Keratinocyte (primary cell): ENCODE results near the gene CES1. TPM values are rescaled to one million over a fixed set of nuclear protein-coding genes. Genes with fewer than 3 reads are reported as not detected.

Experiments
- DNase-seq: peaks from one replicate; pipeline ENCODE4 v3.0.0-alpha.2; 2011; ENCODE audit warnings: low read depth, missing footprints, low spot score
- FAIRE-seq: peaks from 2 replicates; lab custom pipeline; 2011; peaks lifted over from hg19 to GRCh38; lab: Jason Lieb, UNC
- H2AFZ ChIP-seq: 2 replicates; pipeline ENCODE4 v1.6.0; 2012; ENCODE audit warnings: low read length, control low read depth, inconsistent platforms; ENCODE audit not compliant: control insufficient read depth
- H3K27ac ChIP-seq: 2 replicates; pipeline ENCODE4 v1.5.1; 2011; ENCODE audit warnings: low read length; ENCODE audit not compliant: control insufficient read depth, insufficient read depth
- H3K27me3 ChIP-seq: 3 replicates; pipeline ENCODE4 v1.6.0; 2011; ENCODE audit warnings: low read length; ENCODE audit not compliant: control insufficient read depth, insufficient read depth; ENCODE audit errors: extremely low read depth
- H3K36me3 ChIP-seq, 2 experiments: 2 replicates in 1 of 2; 3 replicates in 1 of 2; pipeline ENCODE4 v1.5.1; 2011; ENCODE audit warnings: low read length in 2 of 2, mild to moderate bottlenecking in 1 of 2; ENCODE audit not compliant: control insufficient read depth in 2 of 2, insufficient read depth in 2 of 2; ENCODE audit errors: extremely low read depth in 1 of 2
- H3K4me1 ChIP-seq: 3 replicates; pipeline ENCODE4 v1.5.1; 2011; ENCODE audit warnings: low read length; ENCODE audit not compliant: control insufficient read depth, insufficient read depth; ENCODE audit errors: extremely low read depth
- H3K4me2 ChIP-seq: 3 replicates; pipeline ENCODE4 v1.6.0; 2011; ENCODE audit warnings: low read depth, low read length; ENCODE audit not compliant: control insufficient read depth, insufficient read depth; ENCODE audit errors: extremely low read depth
- H3K4me3 ChIP-seq, 3 experiments: fragments of 200-600 bp in 1 of 3; sonication (generic) in 1 of 3; 2 replicates in 2 of 3; 3 replicates in 1 of 3; pipeline ENCODE4 v1.5.1; 2011 to 2016; ENCODE audit warnings: low read length in 3 of 3, mild to moderate bottlenecking in 3 of 3, control low read depth in 2 of 3, inconsistent platforms in 1 of 3, low read depth in 1 of 3, mixed read lengths in 1 of 3, mixed run types in 1 of 3, moderate library complexity in 1 of 3; ENCODE audit not compliant: control insufficient read depth in 2 of 3, insufficient read depth in 2 of 3; ENCODE audit errors: extremely low read depth in 1 of 3
- H3K79me2 ChIP-seq: 2 replicates; pipeline ENCODE4 v1.6.0; 2012; ENCODE audit warnings: low read length; ENCODE audit not compliant: control insufficient read depth, insufficient read depth
- H3K9ac ChIP-seq: 3 replicates; pipeline ENCODE4 v1.6.0; 2011; ENCODE audit warnings: low read length; ENCODE audit not compliant: control insufficient read depth, insufficient read depth; ENCODE audit errors: extremely low read depth
- H3K9me1 ChIP-seq: 3 replicates; pipeline ENCODE4 v1.6.0; 2011; ENCODE audit warnings: low read length; ENCODE audit not compliant: control insufficient read depth, insufficient read depth; ENCODE audit errors: extremely low read depth
- H3K9me3 ChIP-seq: 2 replicates; pipeline ENCODE4 v1.5.1; 2012; ENCODE audit warnings: low read depth, low read length; ENCODE audit not compliant: control insufficient read depth
- H4K20me1 ChIP-seq: 3 replicates; pipeline ENCODE4 v1.6.0; 2011; ENCODE audit warnings: low read length; ENCODE audit not compliant: control insufficient read depth, insufficient read depth; ENCODE audit errors: extremely low read depth
- EZH2 ChIP-seq: IDR thresholded peaks from one replicate; pipeline ENCODE4 v1.6.1; 2012; ENCODE audit warnings: inconsistent platforms, mild to moderate bottlenecking, low read length, moderate library complexity
- dilution Hi-C: fragments of 300-500 bp; cut with MboI; formaldehyde crosslinking; loops from one replicate; pipeline ENCODE4 v1.7.0; 2020; ENCODE audit warnings: low sequenced_read_pairs; ENCODE audit not compliant: extremely low pct_ligation_motif_present
- polyA plus RNA-seq, 5 experiments: library from polyadenylated mRNA; depleted of rRNA in 3 of 5; stranded (reverse) in 3 of 5; stranded (forward) in 1 of 5; unstranded in 1 of 5; fragments of >200 nt; gene quantifications; 1 replicate in 1 of 5; 2 replicates in 3 of 5; 3 replicates in 1 of 5; pipeline versions ENCODE4 v1.2.1 to v1.2.3, GENCODE V29; 2011 to 2012; ENCODE audit warnings: missing spikeins in 2 of 5, low read depth in 1 of 5, low replicate concordance in 1 of 5
- TF ChIP-seq, protein P1 (sequence below), 3 experiments: IDR thresholded peaks in 1 of 3; conservative IDR thresholded peaks in 1 of 3; optimal IDR thresholded peaks in 1 of 3; 2 replicates in 2 of 3; 3 replicates in 1 of 3; pipeline versions ENCODE3 to v1.5.1; 2011; ENCODE audit warnings: low read length in 3 of 3, mild to moderate bottlenecking in 3 of 3, moderate library complexity in 2 of 3, control low read depth in 1 of 3, inconsistent platforms in 1 of 3; ENCODE audit not compliant: insufficient read depth in 2 of 3; ENCODE audit errors: extremely low read depth in 1 of 3

CES1 gene
- polyA plus RNA-seq, 1 donor (not counting 4 experiments of a cell fraction or from before 2014, with no cell fraction given) = 0.10 TPM

DNA sequence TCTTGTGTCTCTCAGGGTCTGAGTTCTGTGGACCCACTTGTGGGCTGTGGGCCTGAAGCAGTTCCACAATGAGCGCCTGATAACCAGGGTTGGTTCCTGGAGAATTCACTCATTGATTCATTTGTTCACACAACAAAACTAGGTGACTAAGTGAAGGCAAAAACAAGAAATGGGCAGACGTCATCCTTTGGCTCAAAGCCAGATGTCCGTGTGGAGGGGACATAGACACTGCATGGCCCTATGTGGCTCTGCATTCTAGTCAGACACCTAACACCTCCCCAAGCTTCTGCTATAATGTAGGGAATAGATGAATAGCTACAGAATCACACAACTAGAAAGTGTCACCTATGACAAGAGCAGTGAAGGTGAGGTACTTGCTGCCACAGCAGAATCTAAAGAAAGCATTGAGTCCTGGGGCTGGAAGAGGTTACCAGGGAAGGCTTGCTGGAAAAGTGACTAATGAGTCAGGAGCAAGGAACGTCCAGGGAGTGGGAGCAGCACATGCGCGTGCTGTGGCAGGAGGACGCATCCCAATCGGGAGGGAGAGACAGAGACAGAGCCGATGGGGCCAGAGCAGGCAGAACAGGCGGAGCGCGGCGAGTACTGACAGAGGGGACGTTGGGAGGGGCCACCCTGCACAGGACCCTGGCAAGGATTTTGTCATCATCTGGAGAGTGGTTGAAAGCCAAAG, 58.9 kb downstream of the CES1 start:
- Histone ChIP-seq H2AFZ (peak overlapping the region; percentile 62), H3K36me3 (no peaks in the 10 kb centered on the region), H3K27ac (peak overlapping the region; percentile 15), H3K9me3 (no peaks in the 10 kb centered on the region), H3K9me1 (no peaks in the 10 kb centered on the region), H3K9ac (no peak overlapping the region), H3K4me3 (peak overlapping the region in 1 of 3 experiments; percentile 1), H3K4me1 (peaks cover 9% of the 10 kb centered on the region), H3K4me2 (peak overlapping the region; percentile 41), H4K20me1 (no peaks in the 10 kb centered on the region), H3K79me2 (no peaks in the 10 kb centered on the region), H3K27me3 (no peaks in the 10 kb centered on the region)
- TF ChIP-seq, protein P1, sequence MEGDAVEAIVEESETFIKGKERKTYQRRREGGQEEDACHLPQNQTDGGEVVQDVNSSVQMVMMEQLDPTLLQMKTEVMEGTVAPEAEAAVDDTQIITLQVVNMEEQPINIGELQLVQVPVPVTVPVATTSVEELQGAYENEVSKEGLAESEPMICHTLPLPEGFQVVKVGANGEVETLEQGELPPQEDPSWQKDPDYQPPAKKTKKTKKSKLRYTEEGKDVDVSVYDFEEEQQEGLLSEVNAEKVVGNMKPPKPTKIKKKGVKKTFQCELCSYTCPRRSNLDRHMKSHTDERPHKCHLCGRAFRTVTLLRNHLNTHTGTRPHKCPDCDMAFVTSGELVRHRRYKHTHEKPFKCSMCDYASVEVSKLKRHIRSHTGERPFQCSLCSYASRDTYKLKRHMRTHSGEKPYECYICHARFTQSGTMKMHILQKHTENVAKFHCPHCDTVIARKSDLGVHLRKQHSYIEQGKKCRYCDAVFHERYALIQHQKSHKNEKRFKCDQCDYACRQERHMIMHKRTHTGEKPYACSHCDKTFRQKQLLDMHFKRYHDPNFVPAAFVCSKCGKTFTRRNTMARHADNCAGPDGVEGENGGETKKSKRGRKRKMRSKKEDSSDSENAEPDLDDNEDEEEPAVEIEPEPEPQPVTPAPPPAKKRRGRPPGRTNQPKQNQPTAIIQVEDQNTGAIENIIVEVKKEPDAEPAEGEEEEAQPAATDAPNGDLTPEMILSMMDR (optimal IDR thresholded peaks at IDR 0.05 in 1 of 3, IDR thresholded peaks at IDR 0.05 in 1 of 3, conservative IDR thresholded peaks at IDR 0.05 in 1 of 3; ENCODE audit: extremely low read depth in 1 of 3, insufficient read depth in 2 of 3, low read length in 3 of 3) = no peak
- TF ChIP-seq EZH2 = no peak
- DNase-seq (peak; percentile 48), FAIRE-seq (peak; percentile 86)
- dilution Hi-C loops = no loop called here

DNA sequence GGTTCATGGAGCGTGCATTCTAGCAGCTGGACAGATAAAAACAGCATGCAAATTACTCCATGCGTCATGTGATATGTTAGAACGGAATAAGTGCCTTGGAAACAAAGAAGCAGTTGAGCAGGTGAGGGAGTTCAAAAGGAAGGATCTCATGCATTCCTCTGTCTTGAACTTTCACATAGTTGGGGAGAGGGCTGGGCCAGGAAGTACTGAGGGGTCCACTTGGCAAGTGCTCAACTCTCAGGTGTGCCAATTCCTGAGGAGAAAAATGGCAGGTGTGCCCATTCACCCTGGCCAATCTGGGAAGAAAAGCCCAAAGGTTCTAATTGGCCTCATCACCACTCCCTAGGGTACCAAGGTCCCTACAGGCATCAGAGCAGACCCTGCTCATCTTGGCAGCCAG, 67.7 kb downstream of the CES1 start:
- Histone ChIP-seq H3K9me3 (no peaks in the 10 kb centered on the region), H3K36me3 (no peaks in the 10 kb centered on the region), H3K79me2 (no peaks in the 10 kb centered on the region), H3K27me3 (peaks cover 6% of the 10 kb centered on the region), H3K9ac (no peak overlapping the region), H3K9me1 (no peaks in the 10 kb centered on the region), H2AFZ (no peak overlapping the region), H3K4me3 (no peak overlapping the region), H3K4me1 (no peaks in the 10 kb centered on the region), H4K20me1 (no peaks in the 10 kb centered on the region), H3K4me2 (no peak overlapping the region), H3K27ac (no peak overlapping the region)
- dilution Hi-C loops = no loop called here
- no peak for DNase-seq
- no peak for FAIRE-seq
- TF ChIP-seq EZH2 = no peak
